ENCODE data around the gene TAOK1. TPM values are rescaled to one million over a fixed set of nuclear protein-coding genes. Genes with fewer than 3 reads are reported as not detected.

The TAOK1 gene
- total and polyA plus RNA-seq, 8 donors: 5.4 to 31.8 (median 16.8) TPM

DNA sequence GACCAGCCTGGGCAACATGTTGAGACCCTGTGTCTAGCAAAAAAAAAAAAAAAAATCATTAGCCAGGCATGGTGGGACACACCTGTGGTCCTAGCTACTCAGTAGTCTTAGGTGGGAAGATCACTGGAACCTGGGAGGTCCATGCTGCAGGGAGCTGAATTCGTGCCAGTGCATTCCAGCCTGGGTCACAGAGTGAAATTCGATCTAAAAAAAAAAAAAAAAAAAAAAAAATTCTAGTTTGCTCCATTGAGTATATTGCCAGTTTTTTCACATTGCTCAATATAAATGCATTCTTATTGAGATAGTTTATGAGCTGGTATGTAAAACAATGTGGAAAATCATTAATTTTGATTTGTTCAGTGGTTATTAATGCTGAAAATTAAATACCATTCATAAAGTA, 124.6 kb downstream of the TAOK1 start:
- FAIRE-seq: no peak
- WGBS, 2 donors: 27 to 38% methylated on average over 2 of the region's 2 CpGs
- ATAC-seq: peak in 2 of 4 donors; percentile 35 to 48
- peak in 1 of 6 donors; percentile 40 for DNase-seq
- TF ChIP-seq, protein P1, sequence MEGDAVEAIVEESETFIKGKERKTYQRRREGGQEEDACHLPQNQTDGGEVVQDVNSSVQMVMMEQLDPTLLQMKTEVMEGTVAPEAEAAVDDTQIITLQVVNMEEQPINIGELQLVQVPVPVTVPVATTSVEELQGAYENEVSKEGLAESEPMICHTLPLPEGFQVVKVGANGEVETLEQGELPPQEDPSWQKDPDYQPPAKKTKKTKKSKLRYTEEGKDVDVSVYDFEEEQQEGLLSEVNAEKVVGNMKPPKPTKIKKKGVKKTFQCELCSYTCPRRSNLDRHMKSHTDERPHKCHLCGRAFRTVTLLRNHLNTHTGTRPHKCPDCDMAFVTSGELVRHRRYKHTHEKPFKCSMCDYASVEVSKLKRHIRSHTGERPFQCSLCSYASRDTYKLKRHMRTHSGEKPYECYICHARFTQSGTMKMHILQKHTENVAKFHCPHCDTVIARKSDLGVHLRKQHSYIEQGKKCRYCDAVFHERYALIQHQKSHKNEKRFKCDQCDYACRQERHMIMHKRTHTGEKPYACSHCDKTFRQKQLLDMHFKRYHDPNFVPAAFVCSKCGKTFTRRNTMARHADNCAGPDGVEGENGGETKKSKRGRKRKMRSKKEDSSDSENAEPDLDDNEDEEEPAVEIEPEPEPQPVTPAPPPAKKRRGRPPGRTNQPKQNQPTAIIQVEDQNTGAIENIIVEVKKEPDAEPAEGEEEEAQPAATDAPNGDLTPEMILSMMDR (IDR thresholded peaks at IDR 0.05): no peak
- Histone ChIP-seq H3K27ac (no peak overlapping the region), H3K4me1 (no peaks in the 10 kb centered on the region), H3K36me3 (peaks cover 0 to 38% (median 9%) of the 10 kb centered on the region in 3 donors), H3K4me3 (no peak overlapping the region), H3K9me3 (no peaks in the 10 kb centered on the region), H3K27me3 (no peaks in the 10 kb centered on the region)
- intact Hi-C loops (cut with DNase I): no loop called here

DNA sequence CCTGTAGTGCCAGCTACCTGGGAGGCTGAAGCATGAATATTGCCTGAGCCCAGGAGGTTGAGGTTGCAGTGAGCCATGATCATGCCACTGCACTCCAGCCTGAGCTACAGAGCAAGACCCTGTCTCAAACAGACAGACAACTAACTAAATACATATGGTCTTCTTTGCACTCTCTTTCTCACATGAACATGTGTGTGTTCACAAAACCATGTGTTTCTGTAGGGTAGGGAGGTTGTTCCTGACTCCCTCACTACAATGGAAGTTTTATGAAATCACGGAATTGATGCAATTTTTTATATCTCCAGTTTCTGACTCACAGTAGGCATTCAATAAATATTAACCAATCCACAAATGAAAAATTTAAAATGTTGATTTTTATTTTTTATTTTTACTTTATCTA, 128.2 kb downstream of the TAOK1 start:
- no peaks in the 10 kb centered on the region for H3K27me3 ChIP-seq
- H3K4me3 ChIP-seq: no peak overlapping the region
- H3K27ac ChIP-seq: no peak overlapping the region
- H3K9me3 ChIP-seq: no peaks in the 10 kb centered on the region
- ATAC-seq: no peak
- TF ChIP-seq, protein P1 (IDR thresholded peaks at IDR 0.05): no peak
- no peak for FAIRE-seq
- intact Hi-C loops (cut with DNase I): no loop called here
- no peak for DNase-seq
- no peaks in the 10 kb centered on the region for H3K4me1 ChIP-seq
- 97 to 98% methylated on average over 1 of the region's 1 CpG for whole genome bisulfite sequencing, 2 donors
- H3K36me3 ChIP-seq: peaks cover 0 to 37% (median 5%) of the 10 kb centered on the region in 3 donors

DNA sequence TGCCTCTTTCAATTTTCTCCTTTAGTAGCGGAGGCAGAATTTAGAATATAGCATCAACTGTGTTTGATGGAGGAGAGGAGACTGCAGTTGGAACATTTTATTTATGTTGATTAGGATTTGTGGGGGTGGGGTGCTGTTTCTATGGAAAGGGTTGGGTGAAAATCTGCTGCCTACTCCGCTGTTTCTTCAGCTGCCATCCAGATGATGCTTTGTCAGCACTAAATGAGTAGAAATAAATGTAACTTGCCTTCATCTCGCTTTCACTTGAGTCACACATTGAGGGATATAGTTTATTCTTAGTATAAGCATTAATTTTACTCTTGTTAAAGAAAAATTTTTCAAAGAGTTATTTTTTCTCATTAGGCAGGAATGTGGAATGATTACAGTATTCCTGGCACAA, 134.5 kb downstream of the TAOK1 start:
- Histone ChIP-seq H3K9me3 (no peaks in the 10 kb centered on the region), H3K4me1 (no peaks in the 10 kb centered on the region), H3K27ac (no peak overlapping the region), H3K27me3 (no peaks in the 10 kb centered on the region), H3K36me3 (peaks cover 0 to 23% (median 4%) of the 10 kb centered on the region in 3 donors), H3K4me3 (no peak overlapping the region)
- TF ChIP-seq, protein P1 (IDR thresholded peaks at IDR 0.05): no peak
- ATAC-seq (no peak), DNase-seq (no peak), FAIRE-seq (no peak)
- 94% methylated on average over 3 of the region's 3 CpGs for WGBS, 2 donors
- intact Hi-C loops (cut with DNase I): no loop called here

DNA sequence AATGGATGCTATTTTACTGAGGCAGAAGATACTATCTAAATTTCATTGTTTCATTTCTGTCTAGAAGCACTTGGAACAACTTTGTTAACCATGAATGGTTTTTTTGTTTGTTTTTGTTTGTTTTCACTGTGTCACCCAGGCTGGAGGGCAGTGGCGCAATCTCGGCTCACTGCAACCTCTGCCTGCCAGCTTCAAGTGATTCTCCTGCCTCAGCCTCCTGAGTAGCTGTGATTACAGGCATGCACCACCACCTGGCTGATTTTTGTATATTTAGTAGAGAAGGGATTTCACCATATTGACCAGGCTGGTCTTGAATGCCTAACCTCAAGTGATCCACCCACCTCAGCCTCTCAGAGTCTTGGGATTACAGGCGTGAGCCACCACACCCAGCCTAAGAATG, 136.2 kb downstream of the TAOK1 start:
- no peak overlapping the region for H3K27ac ChIP-seq
- intact Hi-C loops (cut with DNase I): no loop called here
- DNase-seq (no peak), FAIRE-seq (no peak), ATAC-seq (no peak)
- TF ChIP-seq, protein P1 (IDR thresholded peaks at IDR 0.05): no peak
- WGBS, 2 donors: 91 to 93% methylated on average over 3 of the region's 3 CpGs
- H3K36me3 ChIP-seq: peaks cover 0 to 24% (median 4%) of the 10 kb centered on the region in 3 donors
- H3K9me3 ChIP-seq: no peaks in the 10 kb centered on the region
- H3K4me3 ChIP-seq: no peak overlapping the region
- H3K27me3 ChIP-seq: no peaks in the 10 kb centered on the region
- H3K4me1 ChIP-seq: no peaks in the 10 kb centered on the region

DNA sequence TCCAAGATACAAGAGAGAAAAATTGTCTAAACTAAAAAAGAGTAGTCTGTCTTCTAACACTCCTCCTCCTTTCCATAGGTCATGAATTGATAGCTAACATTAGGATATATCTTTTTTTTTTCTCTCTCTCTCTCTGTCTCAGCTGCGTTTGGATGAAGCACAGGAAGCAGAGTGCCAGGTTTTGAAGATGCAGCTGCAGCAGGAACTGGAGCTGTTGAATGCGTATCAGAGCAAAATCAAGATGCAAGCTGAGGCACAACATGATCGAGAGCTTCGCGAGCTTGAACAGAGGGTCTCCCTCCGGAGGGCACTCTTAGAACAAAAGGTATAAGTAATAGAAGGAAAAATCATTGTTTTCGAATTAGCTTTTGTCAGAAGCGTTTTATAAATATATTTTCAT, 143.8 kb downstream of the TAOK1 start:
- H3K9me3 ChIP-seq: no peaks in the 10 kb centered on the region
- H3K36me3 ChIP-seq: peaks cover 0 to 23% (median 0%) of the 10 kb centered on the region in 3 donors
- TF ChIP-seq, protein P1 (IDR thresholded peaks at IDR 0.05): no peak
- H3K4me3 ChIP-seq: no peak overlapping the region
- ATAC-seq (no peak), DNase-seq (no peak), FAIRE-seq (no peak)
- H3K27ac ChIP-seq: no peak overlapping the region
- WGBS, 2 donors: 93 to 94% methylated on average over 8 of the region's 8 CpGs
- H3K4me1 ChIP-seq: no peaks in the 10 kb centered on the region
- no peaks in the 10 kb centered on the region for H3K27me3 ChIP-seq
- intact Hi-C loops (cut with DNase I): no loop called here

All from pancreas (tissue), 10 donors.